Heart left ventricle (tissue), 16 donors: ENCODE data around the gene MICA. TPM values are rescaled to one million over a fixed set of nuclear protein-coding genes. Genes with fewer than 3 reads are reported as not detected.
"Not testable (repeated sequence)": the region's sequence is repeated elsewhere in the genome, so short reads cannot be mapped to it uniquely, and the experiment has no call there.

ENCODE experiments used
- ATAC-seq, 4 donors: fragments of 200-7000 bp; cut with Tn5 transposase; one replicate each; pipeline ENCODE4 v1.9.1; 2020 to 2022; ENCODE audit warnings: moderate library complexity in 4 of 4, mild to moderate bottlenecking in 3 of 4, moderate number of reproducible peaks in 1 of 4
- DNase-seq, 5 donors: peaks; one replicate each; pipeline ENCODE4 v3.0.0-alpha.2; 2020
- H3K27ac ChIP-seq, 12 donors: fragments of 200-600 bp; sonication (generic) in 4 of 12; one replicate each; pipeline versions ENCODE4 v1.5.0 to v1.8.0; 2016 to 2022; ENCODE audit warnings: mild to moderate bottlenecking in 2 of 12
- H3K27me3 ChIP-seq, 9 donors: fragments of 200-600 bp; sonication (generic) in 2 of 9; one replicate each; pipeline versions ENCODE4 v1.5.1 to v1.8.0; 2016 to 2022; ENCODE audit warnings: mild to moderate bottlenecking in 3 of 9
- H3K36me3 ChIP-seq, 9 donors: fragments of 200-600 bp; sonication (generic) in 2 of 9; one replicate each; pipeline versions ENCODE4 v1.5.0 to v1.8.0; 2018 to 2022; ENCODE audit warnings: mild to moderate bottlenecking in 2 of 9
- H3K4me1 ChIP-seq, 12 donors: fragments of 200-600 bp; sonication (generic) in 4 of 12; one replicate each; pipeline versions ENCODE4 v1.5.0 to v1.8.0; 2016 to 2022; ENCODE audit warnings: mild to moderate bottlenecking in 3 of 12
- H3K4me3 ChIP-seq, 12 donors: fragments of 200-600 bp; sonication (generic) in 4 of 12; one replicate each; pipeline versions ENCODE4 v1.5.0 to v1.8.0; 2017 to 2022; ENCODE audit warnings: mild to moderate bottlenecking in 9 of 12, moderate library complexity in 4 of 12
- H3K9me3 ChIP-seq, 12 donors: fragments of 200-600 bp; sonication (generic) in 4 of 12; one replicate each; pipeline versions ENCODE4 v1.5.0 to v1.8.0; 2016 to 2022; ENCODE audit warnings: mild to moderate bottlenecking in 1 of 12
- POLR2A ChIP-seq, 2 donors: fragments of 450-650 bp; IDR thresholded peaks; one replicate each; pipeline ENCODE4 v1.6.1; 2017; ENCODE audit warnings: antibody characterized with exemption in 2 of 2, mild to moderate bottlenecking in 2 of 2, moderate library complexity in 2 of 2
- WGBS, 4 donors: extraction: QIAGEN DNeasy Blood & Tissue Kit in 2 of 4; methylation state at CpG; one replicate each; pipeline versions ENCODE4 v1.1.5 to v1.1.7; 2013 to 2018; 5-methylcytosine and 5-hydroxymethylcytosine counted together
- intact Hi-C, 10 donors: fragments of 100-400 bp; cut with DNase I; formaldehyde crosslinking; loops; one replicate each; pipeline versions ENCODE4 v1.11.1 to v1.14.2; 2022
- polyA plus RNA-seq, 2 donors: library from polyadenylated mRNA; stranded (reverse); fragments of 200-250 nt; gene quantifications; one replicate each; pipeline ENCODE4 v1.2.3, GENCODE V29; 2013
- total RNA-seq, 9 donors: library from RNA; depleted of rRNA in 2 of 9; stranded (reverse); fragments of >200 nt in 2 of 9; fragmentation: NEBNext Ultra II Directional in 3 of 9; extraction: Animal tissue kit (Norgen Biotek cat#: 25700) in 3 of 9; gene quantifications; one replicate each; pipeline versions ENCODE4 v1.1.0 to v1.2.4, GENCODE V29; 2016 to 2023
- TF ChIP-seq, protein P1 (sequence below), 12 donors: fragments of 200-600 bp; sonication (generic) in 4 of 12; IDR thresholded peaks; one replicate each; pipeline versions ENCODE4 v1.5.0 to v1.8.0; 2018 to 2022; ENCODE audit warnings: antibody characterized with exemption in 12 of 12, mild to moderate bottlenecking in 5 of 12
- donor health status: ischemic (EF 13 %, LVEDD 7.1; RV severe dilation, severe dysfunction).
- donor health status: healthy with polysubstance abuse.
- donor health status: DM: no; HTN: yes; CAD: no.
- donor health status: DM: no; HTN: no; CAD: no.
- donor health status: ischemic (EF 25% LVEDD 6.9; RV normal size, moderate dysfunction).
- donor health status: ischemic (EF 25% LVEDD 5.7; RV mildly dilated, moderate dysfunction).
- donor health status: healthy.
- donor health status: DM: yes; HTN: yes; CAD: no.
- donor health status: ischemic (EF 35%, LVEDD 5.7; RV mildly dilated, moderate dysfunction).
- donor health status: nonischemic (EF 11% LVEDD 7.7; RV severe dilation, severe dysfunction).
- donor health status: DM: yes; HTN: yes; CAD: no.
- donor health status: PGD.
- donor health status: ischemic (EF 29% LVEDD 5.4; RV normal size, mild dysfunction).
- donor health status: nonischemic (EF 23%, LVEDD 6.1; RV moderate dilation, normal function).

Gene MICA
- total and polyA plus RNA-seq, 11 donors, result 8.5 to 48.4 (median 11.5) TPM

- H3K4me3 ChIP-seq, result no peak overlapping the region
- intact Hi-C loops, result no loop called here
- ATAC-seq (no peak), DNase-seq (no peak)
- peaks cover 0 to 27% (median 17%) of the 10 kb centered on the region in 9 donors for H3K36me3 ChIP-seq
- no peaks in the 10 kb centered on the region for H3K27me3 ChIP-seq
- peaks cover under 1 to 66% (median 38%) of the 10 kb centered on the region in 12 donors for H3K4me1 ChIP-seq
- H3K27ac ChIP-seq, result no peak overlapping the region
- H3K9me3 ChIP-seq, result peaks cover 0 to 5% (median 0%) of the 10 kb centered on the region in 12 donors
- no peak for TF ChIP-seq POLR2A (IDR thresholded peaks at IDR 0.05)
These were observed 4.3 kb downstream of the MICA start for GRCh38 chr6:31407699-31408098.

DNA sequence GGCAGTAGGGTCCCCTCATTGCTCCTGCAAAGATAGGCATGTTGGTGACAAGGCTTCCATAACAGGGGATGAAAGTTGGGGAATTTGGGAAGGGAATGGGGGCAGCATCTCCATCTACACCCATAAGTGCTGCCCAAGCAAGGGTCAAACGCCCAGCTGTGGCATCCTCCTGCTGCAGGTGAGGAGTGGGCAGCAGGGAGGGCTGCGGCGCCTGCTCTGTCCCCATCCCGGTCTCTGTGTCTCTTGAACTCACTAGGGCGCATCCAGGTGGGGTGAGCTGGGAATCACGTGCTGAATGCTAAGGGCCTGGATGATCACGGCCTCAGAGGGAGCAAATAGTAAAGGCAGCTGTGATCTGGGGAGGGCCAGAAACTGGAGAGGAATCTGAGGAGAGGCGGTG, 9.1 kb downstream of the MICA start:
- Histone ChIP-seq H3K36me3 (peaks cover 0 to 72% (median 56%) of the 10 kb centered on the region in 9 donors), H3K9me3 (peaks cover 0 to 8% (median 0%) of the 10 kb centered on the region in 12 donors), H3K4me3 (no peak overlapping the region), H3K4me1 (peaks cover 0 to 31% (median 10%) of the 10 kb centered on the region in 12 donors), H3K27ac (no peak overlapping the region), H3K27me3 (no peaks in the 10 kb centered on the region)
- DNase-seq, result no peak
- no peak for TF ChIP-seq POLR2A (IDR thresholded peaks at IDR 0.05)
- TF ChIP-seq, protein P1, sequence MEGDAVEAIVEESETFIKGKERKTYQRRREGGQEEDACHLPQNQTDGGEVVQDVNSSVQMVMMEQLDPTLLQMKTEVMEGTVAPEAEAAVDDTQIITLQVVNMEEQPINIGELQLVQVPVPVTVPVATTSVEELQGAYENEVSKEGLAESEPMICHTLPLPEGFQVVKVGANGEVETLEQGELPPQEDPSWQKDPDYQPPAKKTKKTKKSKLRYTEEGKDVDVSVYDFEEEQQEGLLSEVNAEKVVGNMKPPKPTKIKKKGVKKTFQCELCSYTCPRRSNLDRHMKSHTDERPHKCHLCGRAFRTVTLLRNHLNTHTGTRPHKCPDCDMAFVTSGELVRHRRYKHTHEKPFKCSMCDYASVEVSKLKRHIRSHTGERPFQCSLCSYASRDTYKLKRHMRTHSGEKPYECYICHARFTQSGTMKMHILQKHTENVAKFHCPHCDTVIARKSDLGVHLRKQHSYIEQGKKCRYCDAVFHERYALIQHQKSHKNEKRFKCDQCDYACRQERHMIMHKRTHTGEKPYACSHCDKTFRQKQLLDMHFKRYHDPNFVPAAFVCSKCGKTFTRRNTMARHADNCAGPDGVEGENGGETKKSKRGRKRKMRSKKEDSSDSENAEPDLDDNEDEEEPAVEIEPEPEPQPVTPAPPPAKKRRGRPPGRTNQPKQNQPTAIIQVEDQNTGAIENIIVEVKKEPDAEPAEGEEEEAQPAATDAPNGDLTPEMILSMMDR (IDR thresholded peaks at IDR 0.05), result no peak
- ATAC-seq, result no peak
- WGBS, 4 donors, result 89 to 96% (median 92%) methylated on average over 8 of the region's 8 CpGs
- intact Hi-C loops, result no loop called here

DNA sequence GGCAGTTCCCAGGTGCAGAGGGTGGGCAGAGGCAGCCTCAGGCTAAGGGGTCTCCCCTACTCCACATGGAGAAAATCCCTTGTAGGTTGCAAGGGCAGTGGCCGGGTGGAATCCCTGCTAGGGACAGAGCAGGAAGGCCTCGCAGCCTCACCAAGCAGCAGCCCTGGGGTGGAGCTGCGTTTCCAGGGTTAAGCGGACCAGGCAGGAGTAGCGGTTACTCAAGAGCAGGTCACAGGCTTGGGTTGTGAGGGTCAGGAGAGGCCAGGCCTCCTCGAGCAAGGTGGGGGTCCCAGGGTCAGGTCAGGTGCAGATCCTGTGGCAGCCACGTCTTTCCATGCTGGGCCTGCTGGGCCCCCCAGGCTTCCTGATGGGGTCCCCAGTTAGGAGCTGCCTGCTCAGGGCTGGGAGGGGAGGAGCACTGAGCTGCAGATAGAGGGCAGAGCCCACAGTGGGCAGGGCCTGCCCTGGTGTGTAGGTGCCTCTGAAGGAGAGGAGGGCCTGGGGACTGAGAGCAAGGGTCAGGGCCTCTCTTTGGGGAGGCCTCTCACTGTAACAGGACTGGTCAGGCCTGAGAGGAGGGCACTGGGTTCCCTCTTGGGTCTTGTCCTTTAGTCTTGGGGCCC, 10.9 kb downstream of the MICA start:
- DNase-seq, H3K4me3 ChIP-seq, H3K27ac ChIP-seq, H3K27me3 ChIP-seq, intact Hi-C loops: not testable (repeated sequence)
- peaks cover 0 to 72% (median 56%) of the 10 kb centered on the region in 9 donors for H3K36me3 ChIP-seq
- ATAC-seq, result peak in 1 of 4 donors; percentile 17
- peaks cover 0 to 23% (median 0%) of the 10 kb centered on the region in 12 donors for H3K4me1 ChIP-seq
- peaks cover 0 to 12% (median 0%) of the 10 kb centered on the region in 12 donors for H3K9me3 ChIP-seq
- 69 to 92% (median 88%) methylated on average over 6 to 7 of the region's 7 CpGs for WGBS, 4 donors

DNA sequence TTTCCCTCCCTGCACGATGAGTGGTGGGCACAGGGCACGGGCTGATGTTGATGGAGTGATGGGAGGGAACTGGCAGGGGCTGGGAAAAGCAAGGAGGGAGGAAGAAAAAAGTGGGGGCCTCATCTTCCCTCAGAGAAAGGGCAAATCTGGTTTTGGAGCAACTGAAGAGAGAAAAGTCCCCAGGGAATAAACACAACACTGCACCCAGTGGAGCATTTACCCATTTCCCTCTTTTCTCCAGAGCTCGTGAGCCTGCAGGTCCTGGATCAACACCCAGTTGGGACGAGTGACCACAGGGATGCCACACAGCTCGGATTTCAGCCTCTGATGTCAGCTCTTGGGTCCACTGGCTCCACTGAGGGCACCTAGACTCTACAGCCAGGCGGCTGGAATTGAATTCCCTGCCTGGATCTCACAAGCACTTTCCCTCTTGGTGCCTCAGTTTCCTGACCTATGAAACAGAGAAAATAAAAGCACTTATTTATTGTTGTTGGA, 11.4 kb downstream of the MICA start:
- ATAC-seq (no peak), DNase-seq (no peak)
- Histone ChIP-seq H3K9me3 (peaks cover 0 to 12% (median 0%) of the 10 kb centered on the region in 12 donors), H3K27ac (no peak overlapping the region), H3K36me3 (peaks cover 0 to 72% (median 56%) of the 10 kb centered on the region in 9 donors), H3K4me1 (peaks cover 0 to 17% (median 0%) of the 10 kb centered on the region in 12 donors), H3K27me3 (no peaks in the 10 kb centered on the region), H3K4me3 (no peak overlapping the region)
- intact Hi-C loops, result no loop called here
- no peak for TF ChIP-seq POLR2A (IDR thresholded peaks at IDR 0.05)
- TF ChIP-seq, protein P1 (IDR thresholded peaks at IDR 0.05), result no peak
- WGBS, 4 donors, result 75 to 87% (median 82%) methylated on average over 6 of the region's 6 CpGs

DNA sequence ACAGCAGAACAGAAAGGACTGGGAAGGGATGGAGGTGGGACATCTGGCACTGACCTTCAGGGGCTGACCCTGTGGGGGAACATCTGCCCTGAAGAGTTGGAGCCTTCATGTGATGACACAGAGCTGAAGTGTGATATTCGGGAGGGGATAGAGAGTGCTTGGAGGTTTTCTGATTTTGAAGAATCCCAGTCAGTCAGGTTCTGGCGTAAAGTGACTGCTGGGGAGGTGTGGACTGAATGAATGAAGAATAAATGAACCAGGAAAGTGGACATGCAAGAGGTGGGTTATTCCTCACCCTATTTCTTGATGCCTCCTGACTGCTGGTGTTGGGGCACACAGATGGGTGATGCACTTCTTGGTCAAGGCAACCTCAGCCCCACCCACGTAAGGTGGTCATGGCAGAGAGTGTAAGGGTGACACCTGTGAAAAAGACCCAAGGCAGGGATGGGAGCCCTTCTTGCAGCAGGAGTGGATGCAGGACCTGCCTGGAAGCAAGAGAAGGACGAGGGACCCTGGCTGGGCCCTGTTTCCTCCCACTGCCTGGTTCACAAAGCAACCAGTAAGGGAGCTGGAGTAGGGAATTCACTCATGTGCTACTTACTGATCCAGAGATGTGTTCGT, 13.1 kb downstream of the MICA start:
- ATAC-seq (no peak), DNase-seq (no peak)
- intact Hi-C loops, result no loop called here
- no peaks in the 10 kb centered on the region for H3K27me3 ChIP-seq
- no peak overlapping the region for H3K4me3 ChIP-seq
- H3K9me3 ChIP-seq, result peaks cover 0 to 12% (median 0%) of the 10 kb centered on the region in 12 donors
- H3K27ac ChIP-seq, result no peak overlapping the region
- 85 to 90% (median 86%) methylated on average over 5 of the region's 5 CpGs for WGBS, 4 donors
- peaks cover 0 to 3% (median 0%) of the 10 kb centered on the region in 12 donors for H3K4me1 ChIP-seq
- H3K36me3 ChIP-seq, result peaks cover 0 to 60% (median 47%) of the 10 kb centered on the region in 9 donors
- TF ChIP-seq POLR2A (IDR thresholded peaks at IDR 0.05), result no peak
- TF ChIP-seq, protein P1 (IDR thresholded peaks at IDR 0.05), result no peak
